ENCODE measurements around the gene XAGE3.
"Not testable (repeated sequence)": the region's sequence is repeated elsewhere in the genome, so short reads cannot be mapped to it uniquely, and the experiment has no call there.

The XAGE3 gene

GRCh38 chrX:52867610-52868348, at the start of gene XAGE3:
Gene XAGE3 (minus strand): TSS chrX:52868083. CDS start chrX:52867133, 950 bp downstream.
- no peak for DNase-seq (ENCODE audit: low read depth)

- not testable (repeated sequence) for DNase-seq (ENCODE audit: low read depth)
Observed at GRCh38 chrX:52914704-52915103, 46.8 kb upstream of the XAGE3 start.

GRCh38 chrX:52913681-52914080, 45.8 kb upstream of the XAGE3 start:
- not testable (repeated sequence) for DNase-seq (ENCODE audit: low read depth)

GRCh38 chrX:52909313-52909969, 41.6 kb upstream of the XAGE3 start:
- not testable (repeated sequence) for DNase-seq (ENCODE audit: low read depth)

- DNase-seq (ENCODE audit: low read depth), result not testable (repeated sequence)
Observed at GRCh38 chrX:52907900-52908299, 40.0 kb upstream of the XAGE3 start.

- not testable (repeated sequence) for DNase-seq (ENCODE audit: low read depth)
Observed at GRCh38 chrX:52907137-52907536, 39.3 kb upstream of the XAGE3 start.

- DNase-seq (ENCODE audit: low read depth), result not testable (repeated sequence)
Observed at GRCh38 chrX:52906072-52906471, 38.2 kb upstream of the XAGE3 start.

GRCh38 chrX:52905531-52905930, 37.6 kb upstream of the XAGE3 start:
- not testable (repeated sequence) for DNase-seq (ENCODE audit: low read depth)

GRCh38 chrX:52896855-52897709, 29.2 kb upstream of the XAGE3 start, which contains the start of gene FAM156B:
Gene FAM156B (plus strand): TSS chrX:52897330. CDS start chrX:52907226, 9,896 bp downstream.
- DNase-seq (ENCODE audit: low read depth), result not testable (repeated sequence)

GRCh38 chrX:52896438-52896837, 28.6 kb upstream of the XAGE3 start:
- DNase-seq (ENCODE audit: low read depth), result not testable (repeated sequence)

GRCh38 chrX:52888090-52888489, 20.2 kb upstream of the XAGE3 start:
- not testable (repeated sequence) for DNase-seq (ENCODE audit: low read depth)

GRCh38 chrX:52887459-52887858, 19.6 kb upstream of the XAGE3 start:
- DNase-seq (ENCODE audit: low read depth), result not testable (repeated sequence)

GRCh38 chrX:52876386-52876785, 8.5 kb upstream of the XAGE3 start:
- DNase-seq (ENCODE audit: low read depth), result not testable (repeated sequence)

- DNase-seq (ENCODE audit: low read depth), result not testable (repeated sequence)
Observed at GRCh38 chrX:52875436-52875835, 7.6 kb upstream of the XAGE3 start.

GRCh38 chrX:52874661-52875060, 6.8 kb upstream of the XAGE3 start:
- no peak for DNase-seq (ENCODE audit: low read depth)

- not testable (repeated sequence) for DNase-seq (ENCODE audit: low read depth)
Observed at GRCh38 chrX:52873825-52874224, 5.9 kb upstream of the XAGE3 start.

GRCh38 chrX:52870046-52870445, 2.2 kb upstream of the XAGE3 start:
- DNase-seq (ENCODE audit: low read depth), result no peak

GRCh38 chrX:52865343-52865998, 2.4 kb downstream of the XAGE3 start:
- no peak for DNase-seq (ENCODE audit: low read depth)

- not testable (repeated sequence) for DNase-seq (ENCODE audit: low read depth)
Observed at GRCh38 chrX:52856991-52857525, 10.8 kb downstream of the XAGE3 start.

GRCh38 chrX:52852110-52852860, 15.6 kb downstream of the XAGE3 start:
- DNase-seq (ENCODE audit: low read depth), result no peak

- DNase-seq (ENCODE audit: low read depth), result not testable (repeated sequence)
Observed at GRCh38 chrX:52843619-52844018, 24.3 kb downstream of the XAGE3 start.

Data from stimulated activated CD8-positive, alpha-beta memory T cell treated with anti-CD3 and anti-CD28 coated beads, Interleukin-15, amount 100 ng/mL, for 24 hours (primary cell).